ENCODE results near the gene TEAD4. TPM values are rescaled to one million over a fixed set of nuclear protein-coding genes. Genes with fewer than 3 reads are reported as not detected.

TEAD4 gene
- polyA plus RNA-seq, 4 donors = 9.4 to 20.0 (median 19.2) TPM

- no peak for DNase-seq (ENCODE audit: low read depth in 4 of 4, low spot score in 3 of 4)
These were observed 40.2 kb downstream of the TEAD4 start for GRCh38 chr12:2999265-2999841.

DNA sequence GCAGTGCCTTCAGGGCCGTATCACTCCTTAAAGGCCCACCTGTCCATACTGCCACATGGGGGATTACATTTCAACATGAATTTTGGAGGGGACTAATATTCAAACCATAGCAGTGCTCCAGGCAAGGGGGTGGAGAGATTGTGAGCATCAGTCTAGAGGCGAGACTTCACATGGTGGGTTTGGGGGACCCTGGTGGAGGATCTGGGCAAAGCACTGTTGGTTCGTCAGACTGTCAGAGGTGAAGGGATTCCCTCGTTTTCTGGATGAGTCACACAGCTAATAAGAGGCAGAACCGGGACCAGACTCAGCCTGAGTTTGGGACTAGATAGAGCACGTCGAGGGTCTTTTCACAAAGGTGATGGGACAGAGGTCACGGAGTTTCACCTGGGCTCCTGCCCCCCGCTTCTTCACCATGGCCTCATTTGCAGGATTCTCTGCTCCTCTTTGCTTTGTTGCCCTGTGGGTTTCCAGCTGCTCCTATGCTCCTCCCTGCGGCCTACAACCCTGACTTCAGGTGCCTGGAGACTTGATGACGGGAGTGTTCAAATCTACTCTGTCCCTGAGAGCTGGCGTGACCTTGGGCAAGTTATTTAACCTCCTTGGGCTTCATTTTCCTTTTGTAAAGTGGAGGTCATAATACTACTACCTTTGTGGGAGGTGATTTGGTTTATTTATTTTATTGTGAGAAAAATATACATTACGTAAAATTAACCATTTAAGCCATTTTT is 41.5 kb downstream of the TEAD4 start:
- DNase-seq (ENCODE audit: low read depth in 4 of 4, low spot score in 3 of 4) = no peak

GRCh38 chr12:3002646-3003045 is 43.4 kb downstream of the TEAD4 start:
- DNase-seq (ENCODE audit: low read depth in 4 of 4, low spot score in 3 of 4) = no peak

DNA sequence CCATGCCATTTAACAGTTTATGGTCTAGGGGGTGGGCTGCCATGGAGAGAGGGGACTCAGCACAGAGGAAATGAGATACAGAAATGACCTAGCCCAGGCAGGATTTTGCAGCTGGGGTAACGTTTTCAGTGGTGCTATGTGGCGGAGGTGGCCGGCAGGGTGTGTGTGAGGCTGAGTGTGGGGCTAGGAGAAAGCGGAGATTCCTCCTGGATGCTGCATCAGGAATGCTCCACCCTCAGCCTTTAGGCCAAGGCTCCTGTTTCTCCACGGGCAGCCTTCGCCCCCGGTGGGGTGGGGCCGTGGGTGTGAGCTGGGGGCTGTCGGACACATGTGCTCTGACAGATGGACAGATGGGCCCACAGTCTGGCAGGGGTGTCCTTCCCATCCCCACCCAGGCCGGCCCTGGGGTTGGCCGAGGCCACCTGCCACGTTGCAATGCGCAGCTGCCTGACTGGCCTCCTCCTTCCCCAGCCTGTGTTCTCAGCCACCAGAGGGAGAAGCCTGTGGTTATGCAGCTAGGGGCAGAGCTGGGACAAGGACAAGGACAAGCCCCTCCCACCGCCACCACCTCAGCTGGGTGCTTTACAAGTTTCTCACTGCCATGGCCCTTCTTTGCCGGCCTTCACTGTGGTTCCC is 44.3 kb downstream of the TEAD4 start:
- no peak for DNase-seq (ENCODE audit: low read depth in 4 of 4, low spot score in 3 of 4)

- DNase-seq (ENCODE audit: low read depth in 4 of 4, low spot score in 3 of 4) = no peak
These were observed 45.7 kb downstream of the TEAD4 start for GRCh38 chr12:3004655-3005565.

GRCh38 chr12:3005736-3006135 is 46.5 kb downstream of the TEAD4 start:
- no peak for DNase-seq (ENCODE audit: low read depth in 4 of 4, low spot score in 3 of 4)

GRCh38 chr12:3009780-3010179 is 50.6 kb downstream of the TEAD4 start:
- no peak for DNase-seq (ENCODE audit: low read depth in 4 of 4, low spot score in 3 of 4)

- DNase-seq (ENCODE audit: low read depth in 4 of 4, low spot score in 3 of 4) = no peak
These were observed 51.2 kb downstream of the TEAD4 start for GRCh38 chr12:3010214-3010930.

DNA sequence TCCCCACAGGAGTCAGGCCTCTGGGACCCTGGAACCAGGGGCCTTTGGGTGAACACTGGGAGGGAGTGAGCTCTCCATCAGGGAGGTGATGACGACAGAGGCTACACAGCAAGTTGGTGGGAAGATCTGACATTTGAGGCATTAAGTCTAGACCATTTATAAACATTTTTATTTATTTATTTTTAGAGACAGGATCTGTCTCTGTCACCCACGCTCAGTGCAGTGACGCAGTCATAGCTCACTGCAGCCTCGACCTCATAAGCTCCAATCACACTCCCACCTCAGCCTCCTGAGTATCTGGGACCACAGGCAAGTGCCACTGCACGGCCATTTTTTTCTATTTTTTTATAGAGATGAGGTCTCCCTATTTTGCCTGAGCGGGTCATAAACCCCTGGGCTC is 53.6 kb downstream of the TEAD4 start:
- DNase-seq (ENCODE audit: low read depth in 4 of 4, low spot score in 3 of 4) = no peak

DNA sequence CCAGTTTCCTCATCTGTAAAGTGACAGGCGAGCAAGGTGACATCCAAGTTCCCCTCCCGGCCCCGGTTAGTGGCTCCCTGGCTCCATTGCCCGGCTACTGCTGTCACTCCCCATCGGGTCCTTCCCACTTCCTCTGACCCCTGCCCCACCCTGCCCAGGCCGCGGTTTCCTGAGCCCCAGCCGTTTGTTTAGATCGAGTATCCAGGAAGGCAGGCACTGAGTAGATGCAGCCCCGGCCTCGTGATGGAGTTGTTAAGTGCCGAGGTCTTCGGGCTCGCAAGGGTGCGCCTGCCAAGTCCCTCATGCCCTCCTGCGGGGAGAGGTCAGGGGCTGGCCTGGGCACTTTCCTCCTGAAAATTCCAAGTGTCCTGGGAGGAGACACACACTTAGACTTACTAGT is 55.4 kb downstream of the TEAD4 start:
- DNase-seq (ENCODE audit: low read depth in 4 of 4, low spot score in 3 of 4) = no peak

DNA sequence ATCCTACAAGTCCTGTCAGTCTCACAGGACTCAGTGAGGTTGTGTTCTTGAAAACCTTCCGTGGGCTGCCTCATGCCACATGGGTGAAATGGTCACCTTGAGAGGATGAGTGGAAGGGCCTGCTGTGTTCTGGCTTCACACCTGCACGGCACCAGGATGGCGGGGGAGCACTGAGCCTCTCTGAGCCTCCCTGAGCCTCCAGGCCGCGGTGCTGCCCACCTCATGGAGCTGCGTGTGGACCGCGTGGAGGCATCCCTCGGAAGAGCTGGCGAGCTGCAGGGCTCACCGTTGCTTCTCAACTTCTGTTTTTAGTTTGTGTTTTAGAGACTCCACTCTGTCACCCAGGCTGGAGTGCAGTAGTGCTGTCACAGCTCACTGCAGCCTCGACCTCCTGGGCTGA is 56.2 kb downstream of the TEAD4 start:
- DNase-seq (ENCODE audit: low read depth in 4 of 4, low spot score in 3 of 4) = no peak

- no peak for DNase-seq (ENCODE audit: low read depth in 4 of 4, low spot score in 3 of 4)
These were observed 57.0 kb downstream of the TEAD4 start for GRCh38 chr12:3016191-3016590.

- DNase-seq (ENCODE audit: low read depth in 4 of 4, low spot score in 3 of 4) = no peak
These were observed 58.1 kb downstream of the TEAD4 start for GRCh38 chr12:3017281-3017680.

DNA sequence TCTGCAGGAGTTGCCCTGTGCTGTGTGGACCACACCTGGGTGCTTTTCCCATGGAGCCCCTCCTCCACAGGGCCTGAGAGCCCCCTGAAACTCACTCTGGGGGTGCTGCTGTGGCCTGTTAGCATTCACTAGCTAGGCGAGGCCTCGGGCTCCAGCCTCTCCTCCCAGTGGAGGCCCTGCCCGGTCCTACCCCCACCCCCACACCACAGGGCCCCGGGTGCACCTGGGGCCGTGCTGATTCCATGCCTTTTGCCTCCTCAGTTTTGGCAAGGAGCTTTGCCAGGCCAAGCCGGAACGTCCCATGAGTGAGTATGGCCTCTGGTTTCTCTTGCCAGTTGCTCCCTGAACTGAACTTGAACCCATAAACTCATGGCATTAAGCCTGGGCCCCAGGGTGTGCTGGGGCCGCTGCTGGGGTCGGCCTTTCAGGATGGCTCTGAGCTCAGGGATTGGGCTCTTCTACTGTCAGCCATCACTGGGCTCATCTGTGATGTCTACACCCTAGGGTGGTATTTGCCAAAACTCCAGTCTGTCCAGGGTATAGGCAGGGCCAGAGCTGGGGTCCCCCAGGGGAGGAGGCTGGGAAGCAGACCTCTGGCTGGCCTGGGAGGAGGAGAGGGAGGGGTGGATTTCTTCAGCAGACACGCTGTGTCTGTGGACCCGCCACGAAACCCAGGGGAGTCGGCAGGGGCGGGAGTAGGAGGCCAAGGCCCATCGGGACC is 59.2 kb downstream of the TEAD4 start:
- DNase-seq (ENCODE audit: low read depth in 4 of 4, low spot score in 3 of 4) = no peak

DNA sequence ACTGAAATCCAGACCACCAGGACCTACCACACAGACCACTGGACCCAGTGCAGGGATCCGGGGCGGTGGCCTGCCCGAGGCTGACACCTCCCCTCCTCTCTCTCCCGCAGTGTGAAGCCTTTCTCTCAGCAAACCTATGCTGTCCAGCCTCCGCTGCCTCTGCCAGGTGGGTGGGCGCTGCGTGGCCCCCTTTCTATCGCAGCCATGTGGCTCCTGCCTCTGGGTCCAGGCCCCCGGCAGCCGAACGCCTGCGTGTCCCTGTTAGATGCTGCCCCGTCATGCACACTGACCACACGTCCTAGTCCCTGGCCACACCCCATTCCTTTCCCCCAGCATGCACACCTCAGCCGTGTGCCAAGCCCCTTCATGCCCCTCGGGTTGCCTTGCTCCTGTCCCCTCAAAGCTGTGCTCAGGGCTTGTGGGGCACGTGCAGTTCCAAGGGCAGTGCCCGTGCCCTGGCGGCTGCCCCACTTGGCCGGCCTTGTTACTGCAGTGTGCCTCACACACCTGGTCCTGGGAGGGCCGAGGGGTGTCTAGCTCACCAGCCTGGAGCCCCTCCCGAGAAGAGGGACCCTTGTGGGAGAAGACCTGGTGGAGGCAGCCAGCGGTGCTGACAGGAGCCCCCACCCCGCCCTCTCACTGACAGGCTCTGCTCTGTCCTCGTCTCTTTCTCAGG is 59.9 kb downstream of the TEAD4 start:
- DNase-seq (ENCODE audit: low read depth in 4 of 4, low spot score in 3 of 4) = no peak

GRCh38 chr12:3020399-3020798 is 61.2 kb downstream of the TEAD4 start:
- DNase-seq (ENCODE audit: low read depth in 4 of 4, low spot score in 3 of 4) = no peak

DNA sequence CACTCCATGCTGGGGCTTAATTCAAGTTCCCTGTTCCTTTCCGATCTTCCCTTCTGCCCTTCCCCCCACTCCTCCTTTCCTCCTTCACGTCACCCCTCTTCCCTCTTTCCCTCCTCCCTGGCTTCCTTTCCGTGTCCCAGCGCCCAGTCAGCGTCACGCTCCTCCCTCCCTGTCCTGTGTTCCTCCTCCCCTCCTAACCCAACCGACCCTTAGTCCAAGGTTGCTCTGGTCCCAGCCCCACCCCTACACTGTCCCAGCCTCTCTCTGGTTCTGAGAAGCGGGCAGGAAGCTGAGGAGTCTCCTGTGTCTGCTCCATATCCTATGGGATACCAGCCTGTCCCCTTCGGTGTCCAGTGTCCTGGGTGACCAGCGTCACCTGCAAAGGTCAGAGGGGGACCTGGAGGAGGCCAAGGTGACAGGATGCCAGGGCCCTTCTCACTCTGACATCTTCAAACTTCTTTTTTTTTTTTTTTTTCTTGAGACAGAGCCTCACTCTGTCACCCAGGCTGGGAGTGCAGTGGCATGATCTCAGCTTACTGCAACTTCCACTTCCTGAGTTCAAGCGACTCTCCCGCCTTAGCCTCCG is 61.7 kb downstream of the TEAD4 start:
- no peak for DNase-seq (ENCODE audit: low read depth in 4 of 4, low spot score in 3 of 4)

DNA sequence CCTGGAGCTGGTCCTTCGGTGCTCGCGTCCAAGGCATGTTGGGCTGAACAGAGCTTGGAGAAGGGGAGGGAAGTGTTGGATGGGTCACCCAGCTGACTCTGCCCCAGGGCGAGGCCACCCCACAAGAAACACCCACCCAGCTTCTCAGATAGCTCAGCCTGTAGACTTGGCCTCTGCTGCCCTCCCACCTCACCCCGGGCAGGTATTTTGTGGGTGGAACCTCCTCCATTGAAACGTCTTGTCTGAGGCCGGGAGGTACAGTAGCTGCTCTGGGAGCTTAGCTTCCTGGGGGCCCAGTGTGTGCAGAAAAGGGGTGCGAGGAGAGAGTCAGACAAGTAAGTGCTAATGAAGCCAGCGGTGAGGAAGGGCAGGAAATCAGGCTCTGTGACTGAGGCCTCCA is 63.2 kb downstream of the TEAD4 start:
- no peak for DNase-seq (ENCODE audit: low read depth in 4 of 4, low spot score in 3 of 4)

GRCh38 chr12:3022961-3023360 is 63.8 kb downstream of the TEAD4 start:
- DNase-seq (ENCODE audit: low read depth in 4 of 4, low spot score in 3 of 4) = no peak

Data from left renal pelvis (tissue), 4 donors.